Left ventricle myocardium superior (tissue), 1 donor: ENCODE results near the gene GSC2. TPM values are rescaled to one million over a fixed set of nuclear protein-coding genes. Genes with fewer than 3 reads are reported as not detected.

Source experiments
- ATAC-seq: fragments of 200-7000 bp; cut with Tn5 transposase; one replicate; pipeline ENCODE4 v1.9.1; 2020; ENCODE audit warnings: mild to moderate bottlenecking, moderate library complexity
- DNase-seq: peaks from one replicate; pipeline ENCODE4 v3.0.0-alpha.2; 2020
- intact Hi-C: fragments of 100-400 bp; cut with micrococcal nuclease; formaldehyde crosslinking; loops from one replicate; pipeline ENCODE4 v1.11.0; 2022
- total RNA-seq: library from RNA; stranded (reverse); fragmentation: NEBNext Ultra II Directional; extraction: Animal tissue kit (Norgen Biotek cat#: 25700); gene quantifications from one replicate; pipeline ENCODE4 v1.2.1, GENCODE V29; 2021
- donor health status: DM: no; HTN: yes; CAD: no; lungs with severe emphysema.

Gene GSC2
- total RNA-seq, 1 donor from 2014 or later, result not detected

DNA sequence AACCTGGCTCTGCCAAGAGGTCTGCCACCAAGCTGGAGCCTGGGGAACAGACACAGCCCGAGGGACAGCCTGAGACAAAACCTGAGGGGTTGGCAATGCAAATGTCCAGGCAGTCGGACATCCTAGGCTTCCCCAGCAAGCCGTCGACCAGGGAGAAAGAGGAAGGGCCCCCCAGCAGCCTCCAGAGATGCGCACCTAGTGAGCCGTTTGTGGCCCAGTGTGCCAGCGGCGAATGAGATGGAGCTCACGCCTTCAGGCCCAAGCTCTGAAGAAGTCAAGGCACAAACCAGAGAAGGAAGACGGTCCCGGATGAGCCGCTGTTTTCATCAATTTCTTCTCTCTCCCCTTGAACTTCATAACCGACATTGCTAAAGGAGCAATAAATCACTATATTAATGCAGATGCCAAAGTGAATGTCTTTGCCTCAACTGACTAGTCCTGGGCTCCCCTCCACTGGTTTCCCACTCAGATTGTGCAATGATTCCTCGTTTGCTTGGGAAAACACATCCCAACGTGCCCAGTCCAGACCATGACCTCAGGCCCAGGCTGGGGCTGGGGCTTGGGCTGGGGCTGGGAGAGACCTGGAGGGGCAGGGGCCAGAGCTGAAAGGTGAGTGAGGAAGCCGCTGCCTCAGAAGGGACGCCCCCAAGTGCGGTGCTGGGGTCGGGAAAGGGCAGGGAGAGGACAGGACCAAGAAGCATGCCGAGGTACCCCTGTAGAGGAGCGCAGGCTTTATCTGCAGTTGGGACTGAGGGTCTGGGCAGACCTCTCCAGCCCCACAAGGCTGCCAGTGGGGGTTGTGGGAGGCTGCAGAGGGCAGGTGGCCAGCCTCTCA lies 24.4 kb downstream of the GSC2 start:
- ATAC-seq (no peak), DNase-seq (no peak)
- intact Hi-C loops, result no loop called here

DNA sequence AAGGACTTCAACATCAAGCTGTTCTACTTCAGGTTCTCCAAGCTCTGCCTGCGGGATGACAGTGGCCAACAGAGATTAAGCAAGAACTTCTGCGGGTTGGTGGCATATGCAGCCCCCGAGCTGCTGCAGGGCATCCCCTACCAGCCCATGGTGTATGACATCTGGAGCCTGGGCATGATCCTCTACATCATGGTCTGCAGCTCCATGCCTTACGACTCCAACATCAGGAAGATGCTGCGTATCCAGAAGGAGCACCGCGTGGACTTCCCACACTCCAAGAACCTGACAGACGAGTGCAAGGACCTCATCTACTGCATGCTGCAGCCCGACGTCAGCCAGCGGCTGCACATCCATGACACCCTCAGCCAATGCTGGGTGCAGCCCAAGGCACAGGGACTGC lies 25.1 kb downstream of the GSC2 start:
- intact Hi-C loops, result no loop called here
- DNase-seq (no peak), ATAC-seq (no peak)

DNA sequence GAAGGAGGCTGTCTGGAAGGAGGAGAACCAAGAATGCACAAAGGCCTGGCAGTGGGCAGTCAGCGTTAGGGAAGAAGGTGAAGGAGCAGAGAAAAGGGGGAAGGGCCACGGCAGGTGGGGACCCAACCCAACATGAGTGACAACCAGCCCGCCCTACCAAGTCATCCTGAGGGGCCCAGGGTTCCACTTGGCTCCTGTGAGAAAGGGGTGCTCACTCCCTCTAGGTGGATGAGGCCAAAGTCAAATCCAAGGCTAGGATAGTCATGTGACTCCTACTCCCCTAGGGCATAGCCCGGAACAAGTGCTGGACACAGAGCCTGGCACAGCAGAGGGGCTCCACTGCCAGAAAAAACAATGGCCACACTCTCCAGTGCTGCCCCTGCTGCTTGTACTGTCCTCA lies 25.7 kb downstream of the GSC2 start:
- ATAC-seq (no peak), DNase-seq (no peak)
- intact Hi-C loops, result no loop called here

DNA sequence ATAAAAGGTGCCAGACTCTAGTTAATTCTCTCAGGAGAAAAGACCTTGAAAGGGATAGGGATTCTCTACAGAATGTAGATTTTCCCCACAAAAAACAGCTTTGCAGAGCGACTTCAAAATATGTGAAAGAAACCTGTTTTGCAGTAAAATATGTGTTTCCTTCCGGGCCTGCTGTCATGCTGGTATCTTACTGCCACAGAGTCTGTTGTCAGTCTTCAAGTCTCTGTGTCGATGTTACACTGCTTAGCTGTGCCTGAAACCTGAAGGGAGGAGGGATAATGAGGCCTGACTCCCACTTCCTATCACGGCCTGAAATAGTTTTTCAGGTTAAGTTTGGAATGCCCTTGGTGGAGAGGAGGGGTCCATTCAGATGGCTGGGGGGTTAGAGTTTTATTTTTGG lies 26.2 kb downstream of the GSC2 start:
- intact Hi-C loops, result no loop called here
- ATAC-seq, result no peak
- DNase-seq, result no peak

DNA sequence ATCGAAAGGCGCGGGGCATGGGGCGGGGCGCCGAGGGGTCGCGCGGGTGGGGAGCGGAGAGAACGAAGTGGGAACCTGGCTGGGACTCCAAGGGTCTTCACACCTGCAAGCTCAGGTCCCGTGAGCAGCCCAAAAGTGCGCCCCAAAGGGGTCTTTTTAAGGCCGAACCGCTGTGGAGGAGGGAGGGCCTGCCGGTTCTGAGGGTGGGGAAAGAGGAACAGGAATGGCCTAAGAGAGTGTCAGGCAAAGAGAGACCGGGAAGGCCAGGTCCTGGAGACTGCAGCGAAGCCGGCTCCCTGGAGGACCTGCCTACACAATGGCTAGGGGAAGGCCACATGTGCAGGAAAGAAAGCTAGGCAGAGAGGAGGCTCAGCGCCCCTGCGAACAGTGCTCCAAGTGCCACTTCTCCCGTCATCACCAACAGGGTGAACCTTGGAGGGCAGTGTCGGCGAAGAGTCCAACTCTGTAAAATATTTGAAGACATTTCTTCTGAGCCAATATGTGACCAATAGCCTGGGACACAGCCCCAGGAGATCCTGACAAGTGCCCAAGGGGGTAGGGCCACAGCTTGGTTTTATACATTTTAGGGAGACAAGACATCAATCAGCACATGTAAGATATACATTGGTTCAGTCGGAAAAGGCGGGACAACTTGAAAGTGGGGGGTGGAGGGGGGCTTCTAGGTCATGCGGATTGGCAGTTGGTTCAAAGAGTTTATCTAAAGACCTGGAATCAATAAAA lies 27.2 kb downstream of the GSC2 start:
- ATAC-seq (peak; percentile 10), DNase-seq (no peak)
- intact Hi-C loops, result no loop called here

DNA sequence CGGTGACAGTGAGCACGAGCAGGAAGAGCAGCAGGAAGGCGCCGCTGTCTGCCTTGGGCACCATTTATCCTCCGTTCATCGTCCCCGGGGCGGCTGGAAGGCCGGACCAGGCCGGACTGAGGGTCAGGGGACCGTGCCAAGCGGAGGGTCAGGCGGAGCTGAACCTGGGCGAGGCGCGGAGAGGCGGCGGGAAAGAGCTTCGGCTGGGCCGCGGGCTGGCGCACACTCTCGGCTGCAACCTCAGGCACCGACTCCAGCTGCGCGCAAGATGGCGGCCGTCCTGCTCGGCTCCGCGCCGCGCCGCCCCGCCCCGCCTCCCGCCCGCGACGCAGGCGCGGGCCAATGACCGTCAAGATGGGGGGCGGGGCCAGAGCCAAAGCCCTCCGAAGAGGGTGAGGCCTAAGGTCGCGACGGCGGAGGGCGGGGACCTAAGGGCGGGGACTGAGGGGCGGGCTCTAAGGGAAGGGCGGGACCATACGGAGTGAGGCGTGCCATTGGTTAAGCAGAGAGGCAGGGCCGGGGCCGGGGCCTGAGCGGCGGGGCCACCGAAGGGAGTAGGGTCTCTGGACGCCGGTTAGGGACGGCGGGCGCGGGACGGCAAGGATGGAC lies 27.8 kb downstream of the GSC2 start, which contains the start of gene DGCR2:
DGCR2 (minus strand) TSS at position 270 of the 609 bp plus-strand sequence; CDS start at position 64, 206 bp downstream.
- DNase-seq, result peak; percentile 98
- intact Hi-C loops, result no loop called here
- peak; percentile 96 for ATAC-seq

DNA sequence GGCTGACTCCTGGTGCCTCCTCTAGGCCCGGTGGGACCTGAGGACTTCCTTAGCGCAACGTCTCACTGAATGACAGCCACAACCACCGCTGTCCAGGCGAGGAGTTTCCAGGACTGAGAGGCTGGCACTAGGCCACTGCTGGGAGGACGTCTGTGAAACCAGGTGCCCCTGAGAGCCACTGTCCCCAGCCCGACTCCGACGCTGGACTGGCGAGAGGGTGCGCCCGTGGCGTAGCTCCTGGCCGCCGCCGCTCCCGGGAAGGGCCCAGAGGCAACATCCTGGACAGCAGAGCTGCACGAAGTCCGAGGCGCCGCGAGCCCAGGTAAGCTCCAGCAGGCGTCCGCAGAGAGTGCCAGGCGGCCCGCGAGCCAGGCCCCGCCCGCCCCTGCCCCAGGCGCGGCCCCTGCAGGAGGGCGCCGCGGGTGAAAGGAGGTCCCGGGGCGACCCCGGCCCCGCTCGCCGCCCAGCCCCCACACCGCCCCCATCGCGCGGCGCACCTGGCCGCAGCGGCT lies 28.4 kb downstream of the GSC2 start:
- intact Hi-C loops, result no loop called here
- DNase-seq (peak; percentile 75), ATAC-seq (peak; percentile 64)

DNA sequence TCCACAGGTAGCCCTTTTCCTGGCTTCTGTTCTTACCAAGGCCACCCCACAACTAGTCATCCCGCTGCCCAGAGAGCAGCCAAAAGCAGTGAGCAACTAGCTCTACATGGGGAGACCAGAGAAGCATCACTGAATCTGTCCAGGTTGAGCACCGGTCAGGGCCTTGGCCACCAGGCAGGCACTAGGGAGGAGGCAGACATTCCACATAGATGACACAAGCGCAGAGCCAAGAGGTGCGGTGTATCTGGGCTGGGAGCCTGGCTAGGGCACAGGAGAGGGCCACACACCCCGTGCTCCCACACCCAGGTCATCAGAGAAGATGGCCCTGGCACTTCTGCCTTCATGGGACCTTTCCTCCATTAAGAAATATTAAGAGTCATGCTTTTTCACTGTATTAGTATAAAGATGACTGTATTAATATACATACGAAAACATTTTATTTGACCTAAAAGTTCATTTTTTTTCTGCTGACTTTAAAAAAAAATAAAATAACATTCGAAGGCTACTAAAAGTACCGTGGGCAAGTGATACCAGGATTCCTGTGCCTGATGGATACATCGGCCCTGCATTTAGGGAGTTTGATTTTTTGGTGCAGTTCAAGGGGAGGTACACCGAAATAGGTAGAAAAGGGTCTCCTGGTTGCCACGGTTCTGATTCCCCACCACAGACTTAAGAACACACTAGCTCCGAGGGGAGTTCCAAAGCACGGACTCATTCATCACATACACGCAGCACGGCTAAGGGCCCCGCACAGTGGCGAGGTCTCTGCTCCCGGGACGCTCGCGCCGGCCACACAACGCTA lies 29.1 kb downstream of the GSC2 start:
- ATAC-seq (peak; percentile 25), DNase-seq (peak; percentile 49)
- intact Hi-C loops, result no loop called here

DNA sequence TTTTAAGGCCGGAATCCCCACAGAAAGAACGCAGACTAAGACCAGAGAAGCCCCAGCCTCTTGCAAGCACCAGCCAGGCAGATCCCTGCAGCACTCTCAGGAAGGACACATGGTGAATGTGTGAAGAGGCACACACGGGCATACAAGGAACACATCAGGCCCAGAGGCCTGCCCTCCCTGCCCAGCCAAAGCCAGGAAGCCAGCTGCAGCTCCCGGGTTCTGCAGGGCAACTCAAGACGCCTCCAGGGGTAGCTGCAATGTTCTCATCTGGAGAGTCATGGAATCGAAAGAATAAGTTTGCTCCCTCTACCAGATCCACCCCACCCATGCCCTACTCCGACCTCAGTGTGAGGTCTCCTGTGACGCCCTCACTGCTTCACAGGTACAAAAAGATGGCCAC lies 30.1 kb downstream of the GSC2 start:
- intact Hi-C loops, result no loop called here
- ATAC-seq (no peak), DNase-seq (no peak)

DNA sequence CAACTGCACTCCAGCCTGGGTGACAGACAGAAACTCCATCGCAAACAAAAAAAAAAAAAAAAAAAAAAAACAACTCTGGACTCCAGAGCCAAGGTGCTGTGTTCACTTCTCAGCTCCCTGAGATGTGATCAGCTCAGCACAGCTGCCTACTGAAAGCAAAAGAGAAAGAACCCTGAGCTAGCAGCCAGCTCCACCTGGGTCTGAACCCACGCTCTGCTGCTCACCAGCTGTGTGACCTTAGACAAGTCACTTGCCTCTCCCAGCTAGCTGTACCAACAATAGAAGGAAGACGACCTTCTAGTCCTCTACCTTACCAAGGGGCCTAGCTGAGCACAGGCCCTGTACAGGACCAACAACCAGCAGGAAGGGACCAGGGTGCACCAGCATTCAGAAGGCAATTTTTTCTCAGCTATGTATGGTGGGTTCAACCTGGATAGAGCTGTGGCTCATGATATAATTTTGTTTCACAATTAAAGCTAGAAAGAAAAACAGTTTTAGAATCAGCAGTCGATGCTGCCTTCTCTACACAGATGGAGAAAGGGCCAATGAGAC lies 31.7 kb downstream of the GSC2 start:
- DNase-seq (no peak), ATAC-seq (no peak)
- intact Hi-C loops, result no loop called here

DNA sequence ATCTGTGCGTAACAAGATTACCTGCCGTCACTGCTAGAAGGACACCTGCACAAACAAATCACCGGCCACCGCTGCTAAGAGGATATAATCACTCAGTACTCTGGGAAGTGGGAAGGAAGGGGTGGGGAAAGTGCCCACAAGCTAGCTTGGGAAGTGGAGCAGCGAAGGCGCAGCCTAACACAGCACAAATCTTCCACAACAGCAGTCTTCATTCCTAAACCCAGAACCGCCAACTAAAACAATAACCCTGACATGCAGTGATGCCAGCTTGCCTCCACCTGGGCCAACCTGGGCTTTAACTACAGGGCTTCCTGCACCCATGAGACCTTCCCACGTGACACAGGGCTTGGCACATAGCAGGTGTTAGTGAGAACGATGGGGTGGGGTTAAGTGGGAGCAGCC lies 33.0 kb downstream of the GSC2 start:
- ATAC-seq, result no peak
- DNase-seq, result no peak

DNA sequence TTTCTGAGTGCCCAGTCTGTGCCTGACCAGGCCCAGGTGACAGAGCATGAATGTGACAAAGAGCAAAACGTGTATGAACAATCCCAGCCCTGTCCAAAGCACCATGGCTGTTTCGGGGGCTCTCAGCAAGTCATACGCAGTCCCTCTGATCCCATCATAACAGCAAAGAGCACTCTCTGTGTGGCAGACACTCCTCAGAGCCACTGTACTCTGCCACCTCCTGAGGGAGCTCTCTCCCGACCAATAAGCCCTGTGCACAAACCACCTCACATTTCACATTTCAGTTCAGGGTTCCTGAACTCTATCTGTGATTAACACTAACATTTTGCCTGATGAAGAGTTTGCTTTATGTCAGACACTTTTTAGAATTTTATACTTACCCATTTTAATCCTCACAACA lies 34.5 kb downstream of the GSC2 start:
- ATAC-seq (no peak), DNase-seq (no peak)
- intact Hi-C loops, result no loop called here

More for the DNA sequence above, 33.0 kb downstream of the GSC2 start:
- intact Hi-C loops, result no loop called here

DNA sequence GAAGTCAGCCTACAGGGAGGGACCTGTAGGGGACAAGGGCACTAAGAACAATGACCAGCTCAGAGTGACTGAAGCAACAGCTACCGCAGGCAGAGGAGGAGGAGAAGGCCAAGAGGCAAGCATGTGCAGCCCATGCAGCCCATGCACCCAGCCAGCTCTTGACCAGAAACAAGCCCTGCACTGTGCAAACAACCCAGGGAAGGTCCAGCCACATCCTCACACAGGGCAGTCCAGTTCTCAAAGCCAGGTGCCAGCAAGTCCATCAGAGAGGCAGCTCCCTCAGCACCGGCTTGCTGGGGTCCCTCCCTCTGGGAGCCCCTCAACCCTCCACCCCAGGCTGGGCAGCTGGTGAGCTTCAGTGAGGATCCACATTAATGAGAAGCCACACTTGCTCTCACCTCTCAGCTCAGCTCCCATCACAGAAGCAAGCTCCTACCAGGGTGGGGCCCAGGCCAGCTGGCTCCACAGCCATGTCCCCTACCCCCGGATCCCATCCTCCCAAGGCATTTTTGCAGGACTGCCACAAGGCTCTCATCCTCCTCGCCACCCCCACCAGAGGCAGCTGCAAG lies 35.0 kb downstream of the GSC2 start:
- ATAC-seq, result peak; percentile 37

DNA sequence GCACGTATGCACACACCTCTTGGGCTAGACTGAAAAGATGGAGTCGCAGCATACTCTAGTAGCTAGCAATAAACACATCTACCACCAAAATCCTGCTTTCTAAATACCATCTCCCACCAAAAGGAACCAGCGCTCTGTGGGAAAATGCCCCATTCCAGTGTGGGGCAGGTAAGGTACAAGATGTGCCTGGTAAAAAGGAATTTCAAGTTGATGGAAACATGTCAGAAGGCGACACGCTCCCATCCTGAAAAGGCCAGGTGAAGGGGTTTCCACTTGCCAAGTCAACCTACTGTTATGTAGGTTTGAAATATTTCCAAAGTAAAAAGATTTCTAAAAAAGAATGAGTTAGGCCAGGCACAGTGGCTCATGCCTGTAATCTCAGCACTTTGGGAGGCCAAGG lies 36.7 kb downstream of the GSC2 start:
- intact Hi-C loops, result no loop called here
- no peak for ATAC-seq

More for the DNA sequence above, 35.0 kb downstream of the GSC2 start:
- intact Hi-C loops, result no loop called here
- no peak for DNase-seq

DNA sequence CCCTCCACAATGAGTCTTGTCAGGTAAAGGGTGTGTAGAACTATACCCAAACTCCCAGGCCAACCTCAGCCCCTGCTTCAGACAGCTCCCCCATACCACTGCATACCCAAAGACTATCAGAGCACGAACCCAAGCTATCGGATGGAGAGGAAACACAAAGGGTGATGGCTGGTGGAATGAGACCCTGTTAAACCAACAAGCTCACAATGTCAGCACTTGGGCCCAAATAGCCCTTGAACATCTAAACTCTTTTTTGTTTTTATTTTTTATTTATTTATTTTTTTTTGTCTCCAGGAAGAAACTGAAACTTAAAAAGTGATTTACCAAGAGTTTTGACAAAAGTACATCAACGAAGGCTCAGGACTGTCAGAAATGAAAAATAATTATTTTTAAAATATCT lies 38.5 kb downstream of the GSC2 start:
- ATAC-seq (no peak), DNase-seq (no peak)
- intact Hi-C loops, result no loop called here

More for the DNA sequence above, 36.7 kb downstream of the GSC2 start:
- no peak for DNase-seq

DNA sequence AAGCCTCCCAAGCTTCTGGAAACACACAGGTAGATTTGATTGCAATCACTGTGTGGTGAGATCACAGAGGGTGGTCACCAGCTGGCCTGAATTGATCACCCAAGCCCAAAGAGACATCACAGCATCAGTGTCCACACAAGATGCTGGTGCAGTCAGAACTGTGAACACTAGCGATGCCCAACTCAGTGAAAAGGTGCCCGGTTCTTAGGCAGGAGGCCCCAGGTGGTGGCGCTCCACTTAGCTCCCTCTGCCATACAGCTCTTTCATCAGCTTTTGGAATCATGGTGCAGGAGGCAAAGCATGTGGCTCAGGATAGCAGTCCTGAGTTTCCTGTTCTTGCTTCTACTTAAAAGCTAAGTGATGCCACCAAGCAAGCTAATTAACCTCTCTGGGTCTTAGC lies 39.0 kb downstream of the GSC2 start:
- ATAC-seq, result no peak
- no peak for DNase-seq
- intact Hi-C loops, result no loop called here

DNA sequence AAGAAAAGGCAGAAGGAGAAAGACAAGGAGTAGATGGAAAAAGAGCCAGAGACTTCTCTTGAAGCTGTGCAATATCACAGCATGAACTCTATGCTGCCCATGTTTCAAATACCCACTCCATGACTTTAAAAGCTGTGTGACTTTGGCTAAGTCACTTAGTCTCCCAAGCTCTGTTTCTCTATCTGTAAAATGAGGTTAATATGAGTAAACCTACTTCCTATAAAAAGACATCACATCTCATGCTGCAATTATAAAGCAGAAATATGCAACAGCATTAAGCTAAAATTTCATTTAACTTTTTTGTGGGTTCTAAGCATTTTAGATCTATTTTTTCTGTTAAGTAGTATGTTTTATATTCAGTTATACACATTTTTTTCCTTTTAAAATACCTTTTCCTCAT lies 39.4 kb downstream of the GSC2 start:
- ATAC-seq (no peak), DNase-seq (no peak)
- intact Hi-C loops, result no loop called here

DNA sequence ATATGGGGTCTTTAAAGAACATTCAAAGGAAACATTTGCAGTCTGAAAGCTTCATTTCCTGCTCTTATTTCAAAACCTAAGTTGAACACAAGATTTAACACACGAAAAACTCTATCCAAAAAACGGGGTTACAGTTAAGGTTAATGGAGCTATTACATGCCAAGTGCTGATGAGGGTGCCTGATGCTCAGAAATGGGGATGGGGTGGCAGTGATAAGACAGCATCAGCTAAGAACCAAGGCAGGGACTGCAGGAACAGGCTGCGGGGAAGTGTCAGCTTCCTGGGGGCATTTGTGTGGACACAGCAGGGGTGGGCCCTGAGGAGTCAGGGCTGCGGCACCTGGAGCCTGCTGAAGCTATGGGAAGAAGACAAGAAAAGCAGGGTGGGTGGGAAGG lies 40.0 kb downstream of the GSC2 start:
- ATAC-seq (no peak), DNase-seq (no peak)
- intact Hi-C loops, result no loop called here
